ENCODE results near the gene ANKRD12. TPM values are rescaled to one million over a fixed set of nuclear protein-coding genes. Genes with fewer than 3 reads are reported as not detected.

The ANKRD12 gene
- polyA plus RNA-seq, 1 donor (not counting 4 experiments of a cell fraction or from before 2014, with no cell fraction given), result 8.0 TPM

- H3K4me3 ChIP-seq (ENCODE audit: control insufficient read depth in 2 of 3, extremely low read depth in 1 of 3, insufficient read depth in 2 of 3, low read depth in 1 of 3, low read length in 3 of 3), result no peak overlapping the region
- no peak overlapping the region for H3K27ac ChIP-seq (ENCODE audit: control insufficient read depth, insufficient read depth, low read length)
- FAIRE-seq (no peak), DNase-seq (ENCODE audit: low read depth, low spot score) (no peak)
- no peaks in the 10 kb centered on the region for H3K9me1 ChIP-seq (ENCODE audit: control insufficient read depth, extremely low read depth, insufficient read depth, low read length)
- peaks cover 62% of the 10 kb centered on the region for H3K79me2 ChIP-seq (ENCODE audit: control insufficient read depth, insufficient read depth, low read length)
- H3K9ac ChIP-seq (ENCODE audit: control insufficient read depth, extremely low read depth, insufficient read depth, low read length), result no peak overlapping the region
- no peaks in the 10 kb centered on the region for H4K20me1 ChIP-seq (ENCODE audit: control insufficient read depth, extremely low read depth, insufficient read depth, low read length)
- H3K4me2 ChIP-seq (ENCODE audit: control insufficient read depth, extremely low read depth, insufficient read depth, low read depth, low read length), result no peak overlapping the region
- no peaks in the 10 kb centered on the region for H3K36me3 ChIP-seq (ENCODE audit: control insufficient read depth in 2 of 2, extremely low read depth in 1 of 2, insufficient read depth in 2 of 2, low read length in 2 of 2)
- TF ChIP-seq EZH2 (IDR thresholded peaks at IDR 0.05; ENCODE audit: low read length), result no peak
- no peak for TF ChIP-seq CTCF (optimal IDR thresholded peaks at IDR 0.05 in 1 of 3, IDR thresholded peaks at IDR 0.05 in 1 of 3, conservative IDR thresholded peaks at IDR 0.05 in 1 of 3; ENCODE audit: extremely low read depth in 1 of 3, insufficient read depth in 2 of 3, low read length in 3 of 3)
- H3K27me3 ChIP-seq (ENCODE audit: control insufficient read depth, extremely low read depth, insufficient read depth, low read length), result no peaks in the 10 kb centered on the region
- no peaks in the 10 kb centered on the region for H3K9me3 ChIP-seq (ENCODE audit: control insufficient read depth, low read depth, low read length)
- dilution Hi-C loops (cut with MboI; ENCODE audit: extremely low pct_ligation_motif_present, low sequenced_read_pairs), result no loop called here
- no peak overlapping the region for H2AFZ ChIP-seq (ENCODE audit: control insufficient read depth, low read length)
- H3K4me1 ChIP-seq (ENCODE audit: control insufficient read depth, extremely low read depth, insufficient read depth, low read length), result peaks cover 6% of the 10 kb centered on the region
Measured at GRCh38 chr18:9175115-9175514, 38.5 kb downstream of the ANKRD12 start.

- peaks cover 53% of the 10 kb centered on the region for H3K79me2 ChIP-seq (ENCODE audit: control insufficient read depth, insufficient read depth, low read length)
- H3K4me3 ChIP-seq (ENCODE audit: control insufficient read depth in 2 of 3, extremely low read depth in 1 of 3, insufficient read depth in 2 of 3, low read depth in 1 of 3, low read length in 3 of 3), result no peak overlapping the region
- H2AFZ ChIP-seq (ENCODE audit: control insufficient read depth, low read length), result no peak overlapping the region
- dilution Hi-C loops (cut with MboI; ENCODE audit: extremely low pct_ligation_motif_present, low sequenced_read_pairs), result no loop called here
- H3K9ac ChIP-seq (ENCODE audit: control insufficient read depth, extremely low read depth, insufficient read depth, low read length), result no peak overlapping the region
- H3K9me3 ChIP-seq (ENCODE audit: control insufficient read depth, low read depth, low read length), result no peaks in the 10 kb centered on the region
- H3K36me3 ChIP-seq (ENCODE audit: control insufficient read depth in 2 of 2, extremely low read depth in 1 of 2, insufficient read depth in 2 of 2, low read length in 2 of 2), result no peaks in the 10 kb centered on the region
- H3K4me1 ChIP-seq (ENCODE audit: control insufficient read depth, extremely low read depth, insufficient read depth, low read length), result peaks cover 6% of the 10 kb centered on the region
- no peak overlapping the region for H3K27ac ChIP-seq (ENCODE audit: control insufficient read depth, insufficient read depth, low read length)
- no peak for DNase-seq (ENCODE audit: low read depth, low spot score)
- no peaks in the 10 kb centered on the region for H4K20me1 ChIP-seq (ENCODE audit: control insufficient read depth, extremely low read depth, insufficient read depth, low read length)
- no peak overlapping the region for H3K4me2 ChIP-seq (ENCODE audit: control insufficient read depth, extremely low read depth, insufficient read depth, low read depth, low read length)
- H3K27me3 ChIP-seq (ENCODE audit: control insufficient read depth, extremely low read depth, insufficient read depth, low read length), result no peaks in the 10 kb centered on the region
- H3K9me1 ChIP-seq (ENCODE audit: control insufficient read depth, extremely low read depth, insufficient read depth, low read length), result no peaks in the 10 kb centered on the region
- no peak for FAIRE-seq
- TF ChIP-seq CTCF (optimal IDR thresholded peaks at IDR 0.05 in 1 of 3, IDR thresholded peaks at IDR 0.05 in 1 of 3, conservative IDR thresholded peaks at IDR 0.05 in 1 of 3; ENCODE audit: extremely low read depth in 1 of 3, insufficient read depth in 2 of 3, low read length in 3 of 3) (no peak), EZH2 (IDR thresholded peaks at IDR 0.05; ENCODE audit: low read length) (no peak)
Measured at GRCh38 chr18:9177031-9177430, 40.5 kb downstream of the ANKRD12 start.
